Fibroblast of skin of abdomen (primary cell): ENCODE data around the gene LRRC71.
A peak's percentile ranks its signal among the peaks of the same experiment; 100 is the strongest.

Experiments used
- DNase-seq: peaks from one replicate; pipeline ENCODE4 v3.0.0-alpha.2; 2013

Gene LRRC71

GRCh38 chr1:156892190-156893047, 28.0 kb upstream of the LRRC71 start:
- peak; percentile 88 for DNase-seq

GRCh38 chr1:156893048-156893953, 27.1 kb upstream of the LRRC71 start, which contains the start of gene PEAR1:
Gene PEAR1, plus strand, starts transcription at chr1:156893718. Its CDS starts 10,209 bp downstream, at chr1:156903927.
- DNase-seq, result peak; percentile 72

- DNase-seq, result no peak
These were observed 26.4 kb upstream of the LRRC71 start for GRCh38 chr1:156894001-156894400.

- peak; percentile 53 for DNase-seq
These were observed 25.5 kb upstream of the LRRC71 start for GRCh38 chr1:156894711-156895454.

GRCh38 chr1:156895455-156895812, 25.0 kb upstream of the LRRC71 start:
- no peak for DNase-seq

GRCh38 chr1:156895927-156896326, 24.5 kb upstream of the LRRC71 start:
- DNase-seq, result no peak

- DNase-seq, result peak; percentile 96
These were observed 23.9 kb upstream of the LRRC71 start for GRCh38 chr1:156896490-156897033.

GRCh38 chr1:156897078-156897825, 23.2 kb upstream of the LRRC71 start:
- DNase-seq, result peak; percentile 65

- DNase-seq, result peak; percentile 62
These were observed 22.3 kb upstream of the LRRC71 start for GRCh38 chr1:156898161-156898566.

- DNase-seq, result no peak
These were observed 21.3 kb upstream of the LRRC71 start for GRCh38 chr1:156898971-156899664.

- DNase-seq, result peak; percentile 68
These were observed 20.3 kb upstream of the LRRC71 start for GRCh38 chr1:156899956-156900718.

- no peak for DNase-seq
These were observed 19.4 kb upstream of the LRRC71 start for GRCh38 chr1:156900896-156901589.

- DNase-seq, result no peak
These were observed 18.9 kb upstream of the LRRC71 start for GRCh38 chr1:156901590-156901900.

GRCh38 chr1:156901966-156902915, 18.2 kb upstream of the LRRC71 start:
- peak; percentile 85 for DNase-seq

GRCh38 chr1:156903328-156904091, 16.9 kb upstream of the LRRC71 start:
- no peak for DNase-seq

- DNase-seq, result no peak
These were observed 16.1 kb upstream of the LRRC71 start for GRCh38 chr1:156904187-156904959.

GRCh38 chr1:156905176-156905575, 15.3 kb upstream of the LRRC71 start:
- DNase-seq, result no peak
